Hepatocyte (in vitro differentiated cells): ENCODE measurements around the gene DPH1.

ENCODE experiments used
- EZH2 ChIP-seq: fragments of 200-600 bp; sonication (generic); IDR thresholded peaks from 2 replicates; pipeline ENCODE4 v1.6.1; 2016; ENCODE audit warnings: antibody characterized with exemption, mild to moderate bottlenecking, borderline replicate concordance
- TF ChIP-seq, protein P1 (sequence below): fragments of 200-600 bp; sonication (generic); IDR thresholded peaks from 2 replicates; pipeline ENCODE4 v1.5.1; 2016; ENCODE audit warnings: antibody characterized with exemption, mild to moderate bottlenecking; ENCODE audit not compliant: poor library complexity

DNA sequence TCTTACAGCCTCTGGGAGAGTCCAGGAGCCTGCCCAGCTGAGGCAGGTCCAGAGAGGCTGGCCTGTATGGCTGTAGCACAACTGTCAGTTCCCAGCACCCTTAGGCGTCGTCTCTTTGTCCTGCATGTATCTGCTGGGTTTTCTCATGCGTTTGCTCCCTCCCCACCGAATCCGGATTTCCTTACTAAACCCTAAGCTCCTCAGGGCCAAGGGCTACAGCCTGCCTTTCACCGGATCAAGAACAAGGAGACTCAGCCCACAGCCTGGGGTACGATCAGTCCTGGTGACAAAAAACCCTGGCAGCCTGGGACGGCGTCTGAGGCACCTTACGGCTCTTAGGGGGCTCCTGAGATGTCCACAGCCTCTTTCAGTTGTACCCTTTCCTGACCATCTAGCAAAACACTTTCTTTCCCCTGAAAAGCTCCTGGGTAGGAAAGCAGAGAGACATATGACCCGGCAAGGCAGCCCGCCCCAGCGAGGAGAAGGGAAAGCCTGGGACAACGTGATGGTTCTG lies 37.2 kb downstream of the DPH1 start:
- TF ChIP-seq, protein P1, sequence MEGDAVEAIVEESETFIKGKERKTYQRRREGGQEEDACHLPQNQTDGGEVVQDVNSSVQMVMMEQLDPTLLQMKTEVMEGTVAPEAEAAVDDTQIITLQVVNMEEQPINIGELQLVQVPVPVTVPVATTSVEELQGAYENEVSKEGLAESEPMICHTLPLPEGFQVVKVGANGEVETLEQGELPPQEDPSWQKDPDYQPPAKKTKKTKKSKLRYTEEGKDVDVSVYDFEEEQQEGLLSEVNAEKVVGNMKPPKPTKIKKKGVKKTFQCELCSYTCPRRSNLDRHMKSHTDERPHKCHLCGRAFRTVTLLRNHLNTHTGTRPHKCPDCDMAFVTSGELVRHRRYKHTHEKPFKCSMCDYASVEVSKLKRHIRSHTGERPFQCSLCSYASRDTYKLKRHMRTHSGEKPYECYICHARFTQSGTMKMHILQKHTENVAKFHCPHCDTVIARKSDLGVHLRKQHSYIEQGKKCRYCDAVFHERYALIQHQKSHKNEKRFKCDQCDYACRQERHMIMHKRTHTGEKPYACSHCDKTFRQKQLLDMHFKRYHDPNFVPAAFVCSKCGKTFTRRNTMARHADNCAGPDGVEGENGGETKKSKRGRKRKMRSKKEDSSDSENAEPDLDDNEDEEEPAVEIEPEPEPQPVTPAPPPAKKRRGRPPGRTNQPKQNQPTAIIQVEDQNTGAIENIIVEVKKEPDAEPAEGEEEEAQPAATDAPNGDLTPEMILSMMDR = no peak
- TF ChIP-seq EZH2 = no peak
